ENCODE results near the gene CMTM6. TPM values are rescaled to one million over a fixed set of nuclear protein-coding genes. Genes with fewer than 3 reads are reported as not detected.
"Not testable (repeated sequence)": the region's sequence is repeated elsewhere in the genome, so short reads cannot be mapped to it uniquely, and the experiment has no call there.

The CMTM6 gene
- total RNA-seq, 1 donor, result 119 TPM

GRCh38 chr3:32542807-32543206 lies 40.2 kb upstream of the CMTM6 start:
- no peak overlapping the region for H3K4me3 ChIP-seq (ENCODE audit: low read depth, low read length)
- TF ChIP-seq CTCF (IDR thresholded peaks at IDR 0.05; ENCODE audit: insufficient read depth, low read depth, low read length), result no peak
- no peak for DNase-seq (ENCODE audit: low read depth)

GRCh38 chr3:32540899-32541298 lies 38.2 kb upstream of the CMTM6 start:
- no peak for DNase-seq (ENCODE audit: low read depth)
- H3K4me3 ChIP-seq (ENCODE audit: low read depth, low read length), result no peak overlapping the region
- TF ChIP-seq CTCF (IDR thresholded peaks at IDR 0.05; ENCODE audit: insufficient read depth, low read depth, low read length), result no peak

- H3K4me3 ChIP-seq (ENCODE audit: low read depth, low read length), result no peak overlapping the region
- DNase-seq (ENCODE audit: low read depth), result no peak
- TF ChIP-seq CTCF (IDR thresholded peaks at IDR 0.05; ENCODE audit: insufficient read depth, low read depth, low read length), result no peak
Observed at GRCh38 chr3:32532434-32532833, 29.8 kb upstream of the CMTM6 start.

- no peak for TF ChIP-seq CTCF (IDR thresholded peaks at IDR 0.05; ENCODE audit: insufficient read depth, low read depth, low read length)
- DNase-seq (ENCODE audit: low read depth), result no peak
- no peak overlapping the region for H3K4me3 ChIP-seq (ENCODE audit: low read depth, low read length)
Observed at GRCh38 chr3:32531010-32531647, 28.5 kb upstream of the CMTM6 start.

- TF ChIP-seq CTCF (IDR thresholded peaks at IDR 0.05; ENCODE audit: insufficient read depth, low read depth, low read length), result no peak
- no peak for DNase-seq (ENCODE audit: low read depth)
- no peak overlapping the region for H3K4me3 ChIP-seq (ENCODE audit: low read depth, low read length)
Observed at GRCh38 chr3:32525720-32526119, 23.1 kb upstream of the CMTM6 start.

GRCh38 chr3:32522682-32523081 lies 20.0 kb upstream of the CMTM6 start:
- peak; percentile 45 for DNase-seq (ENCODE audit: low read depth)
- TF ChIP-seq CTCF (IDR thresholded peaks at IDR 0.05; ENCODE audit: insufficient read depth, low read depth, low read length), result no peak

GRCh38 chr3:32518921-32519320 lies 16.3 kb upstream of the CMTM6 start:
- not testable (repeated sequence) for DNase-seq (ENCODE audit: low read depth); H3K4me3 ChIP-seq (ENCODE audit: low read depth, low read length)

More at GRCh38 chr3:32522682-32523081, 20.0 kb upstream of the CMTM6 start:
- H3K4me3 ChIP-seq (ENCODE audit: low read depth, low read length), result no peak overlapping the region

- DNase-seq (ENCODE audit: low read depth); H3K4me3 ChIP-seq (ENCODE audit: low read depth, low read length): not testable (repeated sequence)
Observed at GRCh38 chr3:32516751-32517150, 14.1 kb upstream of the CMTM6 start.
